ENCODE results near the gene DMKN.

DNA sequence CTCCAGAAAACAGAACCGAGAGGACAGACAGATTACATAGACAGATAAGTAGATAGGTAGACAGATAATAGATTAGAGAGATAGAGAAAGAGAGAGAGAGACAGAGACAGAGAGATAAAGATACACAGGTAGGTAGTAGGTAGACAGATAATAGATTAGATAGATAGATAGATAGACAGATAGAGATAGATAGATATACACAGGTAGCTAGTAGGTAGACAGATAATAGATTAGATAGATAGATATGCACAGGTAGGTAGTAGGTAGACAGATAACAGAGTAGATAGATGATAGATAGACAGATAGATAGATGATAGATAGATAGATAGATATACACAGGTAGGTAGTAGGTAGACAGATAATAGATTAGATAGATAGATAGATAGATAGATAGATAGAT is 55.3 kb downstream of the DMKN start:
- TF ChIP-seq, protein P1, sequence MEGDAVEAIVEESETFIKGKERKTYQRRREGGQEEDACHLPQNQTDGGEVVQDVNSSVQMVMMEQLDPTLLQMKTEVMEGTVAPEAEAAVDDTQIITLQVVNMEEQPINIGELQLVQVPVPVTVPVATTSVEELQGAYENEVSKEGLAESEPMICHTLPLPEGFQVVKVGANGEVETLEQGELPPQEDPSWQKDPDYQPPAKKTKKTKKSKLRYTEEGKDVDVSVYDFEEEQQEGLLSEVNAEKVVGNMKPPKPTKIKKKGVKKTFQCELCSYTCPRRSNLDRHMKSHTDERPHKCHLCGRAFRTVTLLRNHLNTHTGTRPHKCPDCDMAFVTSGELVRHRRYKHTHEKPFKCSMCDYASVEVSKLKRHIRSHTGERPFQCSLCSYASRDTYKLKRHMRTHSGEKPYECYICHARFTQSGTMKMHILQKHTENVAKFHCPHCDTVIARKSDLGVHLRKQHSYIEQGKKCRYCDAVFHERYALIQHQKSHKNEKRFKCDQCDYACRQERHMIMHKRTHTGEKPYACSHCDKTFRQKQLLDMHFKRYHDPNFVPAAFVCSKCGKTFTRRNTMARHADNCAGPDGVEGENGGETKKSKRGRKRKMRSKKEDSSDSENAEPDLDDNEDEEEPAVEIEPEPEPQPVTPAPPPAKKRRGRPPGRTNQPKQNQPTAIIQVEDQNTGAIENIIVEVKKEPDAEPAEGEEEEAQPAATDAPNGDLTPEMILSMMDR (IDR thresholded peaks at IDR 0.05), result no peak
- TF ChIP-seq POLR2AphosphoS5 (IDR thresholded peaks at IDR 0.05) (no peak), POLR2A (IDR thresholded peaks at IDR 0.05) (no peak), EP300 (IDR thresholded peaks at IDR 0.05) (no peak)
